Kidney epithelial cell (primary cell): ENCODE results near the gene WSB2. TPM values are rescaled to one million over a fixed set of nuclear protein-coding genes. Genes with fewer than 3 reads are reported as not detected.

Experiments used
- DNase-seq: peaks from one replicate; pipeline ENCODE4 v3.0.0-alpha.2; 2010; ENCODE audit warnings: low read depth
- H3K27me3 ChIP-seq: 2 replicates; pipeline ENCODE4 v1.6.0; 2011; ENCODE audit warnings: low read length; ENCODE audit not compliant: control insufficient read depth, insufficient read depth
- H3K36me3 ChIP-seq: 2 replicates; pipeline ENCODE4 v1.5.1; 2011; ENCODE audit warnings: low read length; ENCODE audit not compliant: control insufficient read depth, insufficient read depth
- H3K4me3 ChIP-seq: 2 replicates; pipeline ENCODE4 v1.5.1; 2011; ENCODE audit warnings: low read depth, mild to moderate bottlenecking, control low read depth, low read length
- CTCF ChIP-seq: IDR thresholded peaks from 2 replicates; pipeline ENCODE4 v1.5.1; 2011; ENCODE audit warnings: mild to moderate bottlenecking, moderate library complexity, low read length, control low read depth, inconsistent platforms; ENCODE audit not compliant: insufficient read depth, poor library complexity, severe bottlenecking
- total RNA-seq: library from RNA; depleted of rRNA; stranded (reverse); fragments of >200 nt; gene quantifications from 2 replicates; pipeline ENCODE4 v1.2.3, GENCODE V29; 2015

The WSB2 gene
- total RNA-seq, 1 donor from 2014 or later, result 81.1 TPM

GRCh38 chr12:118055144-118055557 is 5.8 kb downstream of the WSB2 start:
- Histone ChIP-seq H3K27me3 (no peaks in the 10 kb centered on the region), H3K4me3 (no peak overlapping the region), H3K36me3 (no peaks in the 10 kb centered on the region)
- TF ChIP-seq CTCF, result peak; percentile 68
- DNase-seq, result no peak

GRCh38 chr12:118053071-118053985 is 7.7 kb downstream of the WSB2 start:
- no peaks in the 10 kb centered on the region for H3K36me3 ChIP-seq
- no peak for TF ChIP-seq CTCF
- no peak overlapping the region for H3K4me3 ChIP-seq
- no peak for DNase-seq
- no peaks in the 10 kb centered on the region for H3K27me3 ChIP-seq

- Histone ChIP-seq H3K27me3 (no peaks in the 10 kb centered on the region), H3K4me3 (no peak overlapping the region), H3K36me3 (no peaks in the 10 kb centered on the region)
- peak; percentile 94 for DNase-seq
- no peak for TF ChIP-seq CTCF
Measured at GRCh38 chr12:118052324-118053070, 8.5 kb downstream of the WSB2 start.

GRCh38 chr12:118050972-118051910 is 9.7 kb downstream of the WSB2 start:
- no peak overlapping the region for H3K4me3 ChIP-seq
- H3K36me3 ChIP-seq, result no peaks in the 10 kb centered on the region
- H3K27me3 ChIP-seq, result no peaks in the 10 kb centered on the region
- DNase-seq, result no peak
- TF ChIP-seq CTCF, result no peak

- no peak for TF ChIP-seq CTCF
- H3K36me3 ChIP-seq, result peaks cover 4% of the 10 kb centered on the region
- no peaks in the 10 kb centered on the region for H3K27me3 ChIP-seq
- no peak overlapping the region for H3K4me3 ChIP-seq
- no peak for DNase-seq
Measured at GRCh38 chr12:118046430-118046829, 14.5 kb downstream of the WSB2 start.
